IMR-90 (cell line): Measurements from ENCODE around the gene HHIPL1. TPM values are rescaled to one million over a fixed set of nuclear protein-coding genes. Genes with fewer than 3 reads are reported as not detected.

ENCODE experiments used
- ATAC-seq: fragments of 200-7000 bp; cut with Tn5 transposase; 2 replicates; pipeline ENCODE4 v1.9.1; 2020; ENCODE audit warnings: low read depth, mild to moderate bottlenecking, moderate library complexity
- BruUV-seq: library from RNA; stranded (reverse); fragments of 400-500 nt; replicated peaks from 2 replicates; lab custom pipeline; 2021; lab: Mats Ljungman, UMichigan
- CTCF ChIA-PET: fragments of 300-600 bp; formaldehyde crosslinking; extraction: SDS; loops from one replicate; lab custom pipeline; 2021; ENCODE audit warnings: antibody characterized with exemption; lab: Yijun Ruan, JAX
- POLR2A ChIA-PET: fragments of 300-600 bp; sonication (Branson Sonifier 250); formaldehyde crosslinking; loops from one replicate; lab custom pipeline; 2022; ENCODE audit warnings: antibody characterized with exemption; ENCODE audit not compliant: unreplicated experiment; lab: Charles Lee
- DNase-seq: peaks from one replicate; pipeline ENCODE4 v3.0.0; 2013
- H2AFZ ChIP-seq: replicated peaks from 2 replicates; pipeline ENCODE3; 2013; ENCODE audit warnings: low read length, mild to moderate bottlenecking; ENCODE audit not compliant: poor library complexity
- H2AK5ac ChIP-seq: 2 replicates; pipeline ENCODE4 v1.6.1; 2013; ENCODE audit warnings: low read depth, low read length, inconsistent platforms
- H2AK9ac ChIP-seq: replicated peaks from 2 replicates; pipeline ENCODE3; 2013; ENCODE audit warnings: mild to moderate bottlenecking, low read depth, low read length, moderate library complexity; ENCODE audit not compliant: poor library complexity
- H2BK120ac ChIP-seq: 2 replicates; pipeline ENCODE4 v1.6.1; 2013; ENCODE audit warnings: low read depth, low read length, inconsistent platforms
- H2BK15ac ChIP-seq: 3 replicates; pipeline ENCODE4 v1.6.1; 2013; ENCODE audit warnings: low read depth, low read length, inconsistent platforms
- H2BK20ac ChIP-seq: 2 replicates; pipeline ENCODE4 v1.6.1; 2013; ENCODE audit warnings: low read depth, mild to moderate bottlenecking, inconsistent platforms, low read length, moderate library complexity
- H2BK5ac ChIP-seq: 2 replicates; pipeline ENCODE4 v1.6.1; 2013; ENCODE audit warnings: mild to moderate bottlenecking, low read depth, low read length, inconsistent platforms; ENCODE audit not compliant: poor library complexity, severe bottlenecking
- H3K14ac ChIP-seq: replicated peaks from 2 replicates; pipeline ENCODE4 v1.6.1; 2013; ENCODE audit warnings: low read depth, low read length, inconsistent platforms
- H3K18ac ChIP-seq: 2 replicates; pipeline ENCODE4 v1.6.1; 2013; ENCODE audit warnings: low read depth, low read length, control low read depth
- H3K23ac ChIP-seq: 2 replicates; pipeline ENCODE4 v1.6.1; 2013; ENCODE audit warnings: low read depth, low read length, inconsistent platforms
- H3K27ac ChIP-seq: 2 replicates; pipeline ENCODE4 v1.5.1; 2013; ENCODE audit warnings: mild to moderate bottlenecking, control low read depth, low read length; ENCODE audit not compliant: insufficient read depth
- H3K27me3 ChIP-seq: 2 replicates; pipeline ENCODE4 v1.6.1; 2013; ENCODE audit warnings: low read length; ENCODE audit not compliant: control insufficient read depth, insufficient read depth
- H3K36me3 ChIP-seq: 2 replicates; pipeline ENCODE4 v1.6.1; 2013; ENCODE audit warnings: low read length, mixed read lengths; ENCODE audit not compliant: control insufficient read depth, insufficient read depth
- H3K4ac ChIP-seq: 2 replicates; pipeline ENCODE4 v1.6.1; 2013; ENCODE audit warnings: low read depth, low read length, inconsistent platforms
- H3K4me1 ChIP-seq: 2 replicates; pipeline ENCODE4 v1.6.1; 2013; ENCODE audit warnings: low read length, mixed read lengths; ENCODE audit not compliant: control insufficient read depth, insufficient read depth
- H3K4me2 ChIP-seq: 2 replicates; pipeline ENCODE4 v1.6.1; 2013; ENCODE audit warnings: low read depth, mild to moderate bottlenecking, control low read depth, low read length, moderate library complexity
- H3K4me3 ChIP-seq: 2 replicates; pipeline ENCODE4 v1.5.1; 2013; ENCODE audit warnings: low read depth, mild to moderate bottlenecking, control low read depth, low read length, moderate library complexity; ENCODE audit not compliant: insufficient read depth
- H3K56ac ChIP-seq: 2 replicates; pipeline ENCODE4 v1.6.1; 2013; ENCODE audit warnings: low read length, inconsistent platforms; ENCODE audit not compliant: insufficient read depth; ENCODE audit errors: extremely low read depth
- H3K79me1 ChIP-seq, 2 experiments: 2 replicates each; pipeline ENCODE4 v1.6.1; 2013; ENCODE audit warnings: low read length in 2 of 2, inconsistent platforms in 1 of 2, low read depth in 1 of 2
- H3K9ac ChIP-seq: 2 replicates; pipeline ENCODE4 v1.6.1; 2013; ENCODE audit warnings: low read depth, low read length, control low read depth
- H3K9me1 ChIP-seq: 2 replicates; pipeline ENCODE4 v1.6.1; 2013; ENCODE audit warnings: low read length, inconsistent platforms; ENCODE audit not compliant: insufficient read depth
- H3K9me3 ChIP-seq: 2 replicates; pipeline ENCODE4 v1.6.1; 2013; ENCODE audit warnings: low read length; ENCODE audit not compliant: control insufficient read depth, insufficient read depth
- H4K20me1 ChIP-seq: 2 replicates; pipeline ENCODE4 v1.6.1; 2013; ENCODE audit warnings: low read length, inconsistent platforms; ENCODE audit not compliant: insufficient read depth
- H4K5ac ChIP-seq: 2 replicates; pipeline ENCODE4 v1.6.1; 2013; ENCODE audit warnings: mild to moderate bottlenecking, low read depth, low read length, control low read depth
- H4K8ac ChIP-seq, 2 experiments: 2 replicates each; pipeline ENCODE4 v1.6.1; 2013; ENCODE audit warnings: low read depth in 2 of 2, low read length in 2 of 2, control low read depth in 1 of 2, inconsistent platforms in 1 of 2
- H4K91ac ChIP-seq: 2 replicates; pipeline ENCODE4 v1.6.1; 2013; ENCODE audit warnings: low read depth, low read length, inconsistent platforms; ENCODE audit not compliant: insufficient read depth
- BHLHE40 ChIP-seq: fragments of 150-350 bp; IDR thresholded peaks from 2 replicates; pipeline ENCODE4 v1.6.1; 2016; ENCODE audit warnings: mild to moderate bottlenecking, low read depth, low read length
- CEBPB ChIP-seq: IDR thresholded peaks from 2 replicates; pipeline ENCODE4 v1.6.1; 2012; ENCODE audit warnings: low read depth, low read length, improper control_type of control experiment
- CHD1 ChIP-seq: IDR thresholded peaks from 2 replicates; pipeline ENCODE4 v1.6.1; 2012; ENCODE audit warnings: low read depth, low read length, improper control_type of control experiment
- CTCF ChIP-seq: conservative IDR thresholded peaks from 2 replicates; pipeline ENCODE4 v1.5.1; 2012; ENCODE audit warnings: mild to moderate bottlenecking, low read depth, low read length, improper control_type of control experiment
- ELK1 ChIP-seq: fragments of 150-350 bp; IDR thresholded peaks from 2 replicates; pipeline ENCODE4 v1.6.1; 2016; ENCODE audit warnings: low read depth, mild to moderate bottlenecking, low read length, moderate library complexity, borderline replicate concordance
- FOS ChIP-seq: fragments of 150-350 bp; IDR thresholded peaks from 2 replicates; pipeline ENCODE4 v1.6.1; 2016; ENCODE audit warnings: low read depth, low read length
- MAFK ChIP-seq: IDR thresholded peaks from 2 replicates; pipeline ENCODE4 v1.6.1; 2012; ENCODE audit warnings: low read depth, low read length, improper control_type of control experiment
- MAZ ChIP-seq: IDR thresholded peaks from 2 replicates; pipeline ENCODE4 v1.6.1; 2012; ENCODE audit warnings: low read depth, mild to moderate bottlenecking, low read length, improper control_type of control experiment, moderate library complexity, borderline replicate concordance
- NFE2L2 ChIP-seq: fragments of 150-350 bp; IDR thresholded peaks from 2 replicates; pipeline ENCODE4 v1.6.1; 2016; ENCODE audit warnings: low read depth, mild to moderate bottlenecking, low read length
- POLR2A ChIP-seq: IDR thresholded peaks from 2 replicates; pipeline ENCODE4 v1.6.1; 2012; ENCODE audit warnings: mild to moderate bottlenecking, low read depth, low read length
- RAD21 ChIP-seq: IDR thresholded peaks from 2 replicates; pipeline ENCODE4 v1.6.1; 2012; ENCODE audit warnings: low read length, improper control_type of control experiment
- RCOR1 ChIP-seq: IDR thresholded peaks from 2 replicates; pipeline ENCODE4 v1.6.1; 2012; ENCODE audit warnings: mild to moderate bottlenecking, low read length, improper control_type of control experiment; ENCODE audit not compliant: insufficient replicate concordance
- RFX5 ChIP-seq: IDR thresholded peaks from 2 replicates; pipeline ENCODE4 v1.8.0; 2012; ENCODE audit warnings: low read depth, mild to moderate bottlenecking, low read length, moderate library complexity
- SMC3 ChIP-seq: fragments of 150-350 bp; IDR thresholded peaks from 2 replicates; pipeline ENCODE4 v1.6.1; 2016; ENCODE audit warnings: low read depth, mild to moderate bottlenecking, antibody characterized with exemption, low read length, moderate library complexity
- USF2 ChIP-seq: fragments of 150-350 bp; IDR thresholded peaks from 2 replicates; pipeline ENCODE4 v1.6.1; 2017; ENCODE audit warnings: mild to moderate bottlenecking, antibody characterized with exemption, low read length, low read depth
- WGBS, 2 experiments: methylation state at CpG; one replicate each; pipeline versions ENCODE4 v1.1.5 to v1.1.7; 2013; ENCODE audit warnings: missing lambda C conversion rate in 2 of 2; ENCODE audit not compliant: insufficient read length in 1 of 2; ENCODE audit errors: extremely low coverage in 2 of 2; 5-methylcytosine and 5-hydroxymethylcytosine counted together
- dilution Hi-C: fragments of 300-500 bp; cut with HindIII; formaldehyde crosslinking; loops from one replicate; pipeline ENCODE4 v1.14.3; 2018; ENCODE audit warnings: low sequenced_read_pairs; ENCODE audit not compliant: unreplicated experiment
- in situ Hi-C: fragments of 300-500 bp; cut with MboI; formaldehyde crosslinking; loops from 3 replicates; pipeline ENCODE4 v1.14.3; 2019; ENCODE audit warnings: low sequenced_read_pairs, inconsistent platforms, mixed read lengths
- intact Hi-C: fragments of 100-400 bp; cut with micrococcal nuclease; formaldehyde crosslinking; loops from 2 replicates; pipeline ENCODE4 v1.10.0; 2022
- polyA plus RNA-seq, 3 experiments: library from polyadenylated mRNA; depleted of rRNA; stranded (reverse); fragments of >200 nt; gene quantifications; 2 replicates each; pipeline ENCODE4 v1.2.3, GENCODE V29; 2012; ENCODE audit warnings: low replicate concordance in 1 of 3
- total RNA-seq: library from RNA; depleted of rRNA; stranded (reverse); fragments of >200 nt; gene quantifications from 2 replicates; pipeline ENCODE4 v1.2.3, GENCODE V29; 2012

Gene HHIPL1
- total and polyA plus RNA-seq, 2 of the 4 experiments (the other 2 are of a cell fraction): 0.65 to 0.72 TPM

- Histone ChIP-seq H3K4ac (no peak overlapping the region), H3K79me1 (no peaks in the 10 kb centered on the region), H2BK120ac (no peak overlapping the region), H2BK5ac (no peak overlapping the region), H3K18ac (no peak overlapping the region), H3K9ac (no peak overlapping the region), H4K20me1 (no peaks in the 10 kb centered on the region), H3K4me3 (no peak overlapping the region), H3K27ac (no peak overlapping the region), H4K91ac (no peak overlapping the region), H2AK9ac (no peak overlapping the region), H3K36me3 (no peaks in the 10 kb centered on the region), H4K5ac (no peak overlapping the region), H3K9me1 (no peaks in the 10 kb centered on the region), H3K9me3 (no peaks in the 10 kb centered on the region), H2BK15ac (no peak overlapping the region), H3K14ac (no peak overlapping the region), H3K56ac (no peak overlapping the region), H4K8ac (no peak overlapping the region), H3K4me1 (no peaks in the 10 kb centered on the region; the same call in 1 of the 2 replicates), H2AFZ (no peak overlapping the region), H3K23ac (no peak overlapping the region), H3K4me2 (no peak overlapping the region), H2AK5ac (no peak overlapping the region), H2BK20ac (no peak overlapping the region), H3K27me3 (peaks cover 19% of the 10 kb centered on the region)
- 77% methylated on average over 6 of the region's 24 CpGs; no CpG with 5 or more reads in 1 of the 2 experiments for WGBS, 2 experiments
- ATAC-seq: no peak
- in situ Hi-C loops (no loop called here), dilution Hi-C loops (no loop called here), intact Hi-C loops (no loop called here)
- ChIA-PET POLR2A (no interaction called here), CTCF (interaction anchor here (0.7 kb wide), 1 partner anchor 15 kb away, joined by 3 read pairs; no protein-coding TSS in a partner anchor)
- DNase-seq: no peak
- no peak for TF ChIP-seq CEBPB
- TF ChIP-seq CTCF: no peak
- TF ChIP-seq FOS: no peak
- no peak for TF ChIP-seq MAFK
- no peak for TF ChIP-seq MAZ
- no peak for TF ChIP-seq NFE2L2
- no peak for TF ChIP-seq RAD21
- TF ChIP-seq ELK1: no peak
- TF ChIP-seq SMC3: no peak
- no peak for TF ChIP-seq RFX5
- no peak for TF ChIP-seq POLR2A
- no peak for TF ChIP-seq BHLHE40
- no peak for TF ChIP-seq RCOR1
- TF ChIP-seq CHD1: no peak
- no peak for TF ChIP-seq USF2
- BruUV-seq: no TSS peak
Measured at GRCh38 chr14:99715266-99716000, 70.5 kb downstream of the HHIPL1 start.
